Kidney glomerular epithelial cell (primary cell): ENCODE results near the gene HSPG2.
A peak's percentile ranks its signal among the peaks of the same experiment; 100 is the strongest.
"Not testable (repeated sequence)": the region's sequence is repeated elsewhere in the genome, so short reads cannot be mapped to it uniquely, and the experiment has no call there.

Experiments used
- DNase-seq: peaks from one replicate; lab custom pipeline; 2025; lab: John Stamatoyannopoulos, UW

Gene HSPG2

GRCh38 chr1:21783679-21784603, 153.2 kb downstream of the HSPG2 start:
- peak; percentile 91 for DNase-seq

GRCh38 chr1:21782868-21783678, 154.0 kb downstream of the HSPG2 start, which contains the start of gene USP48:
TSS of gene USP48 (minus strand) at chr1:21783149. CDS start at chr1:21782957, 192 bp downstream.
- DNase-seq, result peak; percentile 75

GRCh38 chr1:21782349-21782867, 154.7 kb downstream of the HSPG2 start:
- peak; percentile 47 for DNase-seq

GRCh38 chr1:21781815-21782348, 155.2 kb downstream of the HSPG2 start:
- DNase-seq, result peak; percentile 28

- DNase-seq, result no peak
Observed at GRCh38 chr1:21779613-21780521, 157.2 kb downstream of the HSPG2 start.

GRCh38 chr1:21778405-21778727, 158.7 kb downstream of the HSPG2 start:
- no peak for DNase-seq

GRCh38 chr1:21776925-21777324, 160.2 kb downstream of the HSPG2 start:
- DNase-seq, result not testable (repeated sequence)

- no peak for DNase-seq
Observed at GRCh38 chr1:21775985-21776562, 161.0 kb downstream of the HSPG2 start.

- no peak for DNase-seq
Observed at GRCh38 chr1:21775550-21775914, 161.6 kb downstream of the HSPG2 start.

- no peak for DNase-seq
Observed at GRCh38 chr1:21774835-21775549, 162.1 kb downstream of the HSPG2 start.

- no peak for DNase-seq
Observed at GRCh38 chr1:21773585-21773984, 163.5 kb downstream of the HSPG2 start.
